SK-N-SH treated with all-trans-retinoic acid at 6 μM for 48 hours (cell line): Measurements from ENCODE around the gene CXorf66.

Source experiments
- ATAC-seq: fragments of 200-7000 bp; cut with Tn5 transposase; 3 replicates; pipeline ENCODE4 v1.9.1; 2020; ENCODE audit warnings: mild to moderate bottlenecking, moderate library complexity
- ARNTL ChIP-seq: fragments of 450-650 bp; formaldehyde crosslinking; IDR thresholded peaks from 2 replicates; pipeline ENCODE4 v1.5.0; 2020; ENCODE audit warnings: low read depth, mild to moderate bottlenecking, moderate library complexity, borderline replicate concordance
- BACH2 ChIP-seq: fragments of 250-450 bp; sonication (Bioruptor Pico); IDR thresholded peaks from 2 replicates; pipeline ENCODE4 v1.9.0; 2021; ENCODE audit warnings: mild to moderate bottlenecking, borderline replicate concordance
- CREB5 ChIP-seq: fragments of 250-450 bp; sonication (Bioruptor Pico); IDR thresholded peaks from 2 replicates; pipeline ENCODE4 v1.5.1; 2020; ENCODE audit warnings: low read depth, mild to moderate bottlenecking, moderate library complexity
- CSDC2 ChIP-seq: fragments of 250-450 bp; sonication (Bioruptor Pico); IDR thresholded peaks from 2 replicates; pipeline ENCODE4 v1.5.0; 2020; ENCODE audit warnings: mild to moderate bottlenecking, moderate library complexity
- ESRRG ChIP-seq: fragments of 250-450 bp; sonication (Bioruptor Pico); IDR thresholded peaks from 2 replicates; pipeline ENCODE4 v1.6.1; 2021; ENCODE audit warnings: mild to moderate bottlenecking
- GLIS3 ChIP-seq: fragments of 250-450 bp; sonication (Bioruptor Pico); IDR thresholded peaks from 2 replicates; pipeline ENCODE4 v1.5.0; 2020; ENCODE audit warnings: mild to moderate bottlenecking, moderate library complexity
- OSR1 ChIP-seq: fragments of 250-450 bp; sonication (Bioruptor Pico); IDR thresholded peaks from 2 replicates; pipeline ENCODE4 v1.8.0; 2022; ENCODE audit warnings: moderate library complexity, mild to moderate bottlenecking, inconsistent platforms
- PPARA ChIP-seq: fragments of 250-450 bp; sonication (Bioruptor Pico); IDR thresholded peaks from 2 replicates; pipeline ENCODE4 v1.5.0; 2020; ENCODE audit warnings: mild to moderate bottlenecking, borderline replicate concordance
- RARB ChIP-seq: fragments of 250-450 bp; sonication (Bioruptor Pico); IDR thresholded peaks from 2 replicates; pipeline ENCODE4 v1.8.0; 2021; ENCODE audit warnings: mild to moderate bottlenecking, moderate library complexity
- SNAI2 ChIP-seq: fragments of 250-450 bp; sonication (Bioruptor Pico); IDR thresholded peaks from 2 replicates; pipeline ENCODE4 v1.5.0; 2020; ENCODE audit warnings: mild to moderate bottlenecking, moderate library complexity
- TCF4 ChIP-seq: fragments of 250-450 bp; sonication (Bioruptor Pico); IDR thresholded peaks from 2 replicates; pipeline ENCODE4 v1.8.0; 2021; ENCODE audit warnings: mild to moderate bottlenecking, moderate library complexity, borderline replicate concordance
- ZC3H10 ChIP-seq: fragments of 250-450 bp; sonication (Bioruptor Pico); IDR thresholded peaks from 2 replicates; pipeline ENCODE4 v1.5.1; 2021; ENCODE audit warnings: mild to moderate bottlenecking, moderate library complexity
- ZFP3 ChIP-seq: fragments of 250-450 bp; sonication (Bioruptor Pico); IDR thresholded peaks from 2 replicates; pipeline ENCODE4 v1.5.0; 2020; ENCODE audit warnings: mild to moderate bottlenecking, moderate library complexity
- ZFP30 ChIP-seq: fragments of 450-650 bp; formaldehyde crosslinking; IDR thresholded peaks from 2 replicates; pipeline ENCODE4 v1.5.0; 2022; ENCODE audit warnings: mild to moderate bottlenecking, moderate library complexity
- ZNF70 ChIP-seq: fragments of 450-650 bp; formaldehyde crosslinking; IDR thresholded peaks from 2 replicates; pipeline ENCODE4 v1.5.0; 2020; ENCODE audit warnings: mild to moderate bottlenecking, moderate library complexity
- ZNF8 ChIP-seq: fragments of 450-650 bp; formaldehyde crosslinking; IDR thresholded peaks from 2 replicates; pipeline ENCODE4 v1.5.0; 2020; ENCODE audit warnings: mild to moderate bottlenecking, moderate library complexity
- TF ChIP-seq, protein P1 (sequence below): fragments of 250-450 bp; sonication (Bioruptor Pico); IDR thresholded peaks from 2 replicates; pipeline ENCODE4 v1.8.0; 2021; ENCODE audit warnings: low read depth, mild to moderate bottlenecking, moderate library complexity, borderline replicate concordance
- TF ChIP-seq, protein P2 (sequence below): fragments of 250-450 bp; sonication (Bioruptor Pico); IDR thresholded peaks from 2 replicates; pipeline ENCODE4 v1.5.0; 2020; ENCODE audit warnings: mild to moderate bottlenecking, moderate library complexity
- TF ChIP-seq, protein P3 (sequence below): fragments of 250-450 bp; sonication (Bioruptor Pico); IDR thresholded peaks from 2 replicates; pipeline ENCODE4 v1.8.0; 2020; ENCODE audit warnings: mild to moderate bottlenecking, moderate library complexity, borderline replicate concordance
- TF ChIP-seq, protein P4 (sequence below): fragments of 250-450 bp; sonication (Bioruptor Pico); IDR thresholded peaks from 2 replicates; pipeline ENCODE4 v1.5.1; 2021; ENCODE audit warnings: mild to moderate bottlenecking, moderate library complexity

Gene CXorf66

DNA sequence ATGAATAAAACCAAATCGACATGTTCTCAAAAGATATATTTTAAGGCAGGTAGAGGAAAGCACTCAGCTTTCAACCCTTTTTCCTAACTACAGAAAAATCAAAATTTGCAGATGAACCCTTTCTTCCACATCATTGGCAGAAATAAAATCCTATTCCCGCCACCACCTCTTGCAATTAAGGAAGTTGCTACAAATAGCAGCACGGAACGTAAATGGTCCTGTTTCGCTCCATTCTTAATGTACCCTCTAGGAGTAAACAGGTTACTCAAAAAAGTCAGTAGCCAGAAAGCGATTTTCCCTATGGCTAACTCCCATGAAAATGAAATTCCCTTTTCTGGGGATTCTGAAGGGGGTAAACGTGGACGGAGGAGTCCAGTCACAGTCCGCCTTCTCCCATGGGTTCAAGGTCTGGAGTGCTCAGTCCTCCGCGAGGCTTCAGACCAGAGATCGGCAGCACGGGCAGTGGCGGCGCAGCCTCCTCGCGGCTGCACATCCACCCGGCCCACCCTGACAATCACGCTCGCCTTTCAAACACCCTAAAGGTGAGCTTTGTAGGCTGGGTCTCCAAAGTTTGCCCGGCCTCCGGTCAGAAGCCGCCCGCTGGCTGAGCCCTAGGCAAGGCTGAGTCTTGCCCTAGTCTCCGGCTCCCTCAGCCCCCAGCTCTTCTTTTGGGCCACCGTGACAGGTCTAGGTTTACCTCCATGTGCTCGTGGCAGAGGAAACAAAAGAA lies 34.2 kb downstream of the CXorf66 start:
- TF ChIP-seq CREB5 (CRISPR knock-in tag): no peak
- no peak for TF ChIP-seq ESRRG (CRISPR knock-in tag)
- TF ChIP-seq ZNF8 (CRISPR knock-in tag): no peak
- no peak for TF ChIP-seq GLIS3
- no peak for TF ChIP-seq ZFP3
- no peak for TF ChIP-seq SNAI2 (CRISPR knock-in tag)
- TF ChIP-seq, protein P1, sequence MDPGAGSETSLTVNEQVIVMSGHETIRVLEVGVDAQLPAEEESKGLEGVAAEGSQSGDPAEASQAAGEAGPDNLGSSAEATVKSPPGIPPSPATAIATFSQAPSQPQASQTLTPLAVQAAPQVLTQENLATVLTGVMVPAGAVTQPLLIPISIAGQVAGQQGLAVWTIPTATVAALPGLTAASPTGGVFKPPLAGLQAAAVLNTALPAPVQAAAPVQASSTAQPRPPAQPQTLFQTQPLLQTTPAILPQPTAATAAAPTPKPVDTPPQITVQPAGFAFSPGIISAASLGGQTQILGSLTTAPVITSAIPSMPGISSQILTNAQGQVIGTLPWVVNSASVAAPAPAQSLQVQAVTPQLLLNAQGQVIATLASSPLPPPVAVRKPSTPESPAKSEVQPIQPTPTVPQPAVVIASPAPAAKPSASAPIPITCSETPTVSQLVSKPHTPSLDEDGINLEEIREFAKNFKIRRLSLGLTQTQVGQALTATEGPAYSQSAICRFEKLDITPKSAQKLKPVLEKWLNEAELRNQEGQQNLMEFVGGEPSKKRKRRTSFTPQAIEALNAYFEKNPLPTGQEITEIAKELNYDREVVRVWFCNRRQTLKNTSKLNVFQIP: no peak
- TF ChIP-seq PPARA (CRISPR knock-in tag): no peak
- no peak for TF ChIP-seq CSDC2 (CRISPR knock-in tag)
- TF ChIP-seq BACH2 (CRISPR knock-in tag): no peak
- no peak for TF ChIP-seq ZC3H10 (CRISPR knock-in tag)
- TF ChIP-seq, protein P2, sequence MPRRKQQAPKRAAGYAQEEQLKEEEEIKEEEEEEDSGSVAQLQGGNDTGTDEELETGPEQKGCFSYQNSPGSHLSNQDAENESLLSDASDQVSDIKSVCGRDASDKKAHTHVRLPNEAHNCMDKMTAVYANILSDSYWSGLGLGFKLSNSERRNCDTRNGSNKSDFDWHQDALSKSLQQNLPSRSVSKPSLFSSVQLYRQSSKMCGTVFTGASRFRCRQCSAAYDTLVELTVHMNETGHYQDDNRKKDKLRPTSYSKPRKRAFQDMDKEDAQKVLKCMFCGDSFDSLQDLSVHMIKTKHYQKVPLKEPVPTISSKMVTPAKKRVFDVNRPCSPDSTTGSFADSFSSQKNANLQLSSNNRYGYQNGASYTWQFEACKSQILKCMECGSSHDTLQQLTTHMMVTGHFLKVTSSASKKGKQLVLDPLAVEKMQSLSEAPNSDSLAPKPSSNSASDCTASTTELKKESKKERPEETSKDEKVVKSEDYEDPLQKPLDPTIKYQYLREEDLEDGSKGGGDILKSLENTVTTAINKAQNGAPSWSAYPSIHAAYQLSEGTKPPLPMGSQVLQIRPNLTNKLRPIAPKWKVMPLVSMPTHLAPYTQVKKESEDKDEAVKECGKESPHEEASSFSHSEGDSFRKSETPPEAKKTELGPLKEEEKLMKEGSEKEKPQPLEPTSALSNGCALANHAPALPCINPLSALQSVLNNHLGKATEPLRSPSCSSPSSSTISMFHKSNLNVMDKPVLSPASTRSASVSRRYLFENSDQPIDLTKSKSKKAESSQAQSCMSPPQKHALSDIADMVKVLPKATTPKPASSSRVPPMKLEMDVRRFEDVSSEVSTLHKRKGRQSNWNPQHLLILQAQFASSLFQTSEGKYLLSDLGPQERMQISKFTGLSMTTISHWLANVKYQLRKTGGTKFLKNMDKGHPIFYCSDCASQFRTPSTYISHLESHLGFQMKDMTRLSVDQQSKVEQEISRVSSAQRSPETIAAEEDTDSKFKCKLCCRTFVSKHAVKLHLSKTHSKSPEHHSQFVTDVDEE (CRISPR knock-in tag): no peak
- no peak for TF ChIP-seq ARNTL (CRISPR knock-in tag)
- no peak for TF ChIP-seq OSR1 (CRISPR knock-in tag)
- TF ChIP-seq, protein P3, sequence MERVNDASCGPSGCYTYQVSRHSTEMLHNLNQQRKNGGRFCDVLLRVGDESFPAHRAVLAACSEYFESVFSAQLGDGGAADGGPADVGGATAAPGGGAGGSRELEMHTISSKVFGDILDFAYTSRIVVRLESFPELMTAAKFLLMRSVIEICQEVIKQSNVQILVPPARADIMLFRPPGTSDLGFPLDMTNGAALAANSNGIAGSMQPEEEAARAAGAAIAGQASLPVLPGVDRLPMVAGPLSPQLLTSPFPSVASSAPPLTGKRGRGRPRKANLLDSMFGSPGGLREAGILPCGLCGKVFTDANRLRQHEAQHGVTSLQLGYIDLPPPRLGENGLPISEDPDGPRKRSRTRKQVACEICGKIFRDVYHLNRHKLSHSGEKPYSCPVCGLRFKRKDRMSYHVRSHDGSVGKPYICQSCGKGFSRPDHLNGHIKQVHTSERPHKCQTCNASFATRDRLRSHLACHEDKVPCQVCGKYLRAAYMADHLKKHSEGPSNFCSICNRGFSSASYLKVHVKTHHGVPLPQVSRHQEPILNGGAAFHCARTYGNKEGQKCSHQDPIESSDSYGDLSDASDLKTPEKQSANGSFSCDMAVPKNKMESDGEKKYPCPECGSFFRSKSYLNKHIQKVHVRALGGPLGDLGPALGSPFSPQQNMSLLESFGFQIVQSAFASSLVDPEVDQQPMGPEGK (CRISPR knock-in tag): no peak
- no peak for TF ChIP-seq RARB
- TF ChIP-seq, protein P4, sequence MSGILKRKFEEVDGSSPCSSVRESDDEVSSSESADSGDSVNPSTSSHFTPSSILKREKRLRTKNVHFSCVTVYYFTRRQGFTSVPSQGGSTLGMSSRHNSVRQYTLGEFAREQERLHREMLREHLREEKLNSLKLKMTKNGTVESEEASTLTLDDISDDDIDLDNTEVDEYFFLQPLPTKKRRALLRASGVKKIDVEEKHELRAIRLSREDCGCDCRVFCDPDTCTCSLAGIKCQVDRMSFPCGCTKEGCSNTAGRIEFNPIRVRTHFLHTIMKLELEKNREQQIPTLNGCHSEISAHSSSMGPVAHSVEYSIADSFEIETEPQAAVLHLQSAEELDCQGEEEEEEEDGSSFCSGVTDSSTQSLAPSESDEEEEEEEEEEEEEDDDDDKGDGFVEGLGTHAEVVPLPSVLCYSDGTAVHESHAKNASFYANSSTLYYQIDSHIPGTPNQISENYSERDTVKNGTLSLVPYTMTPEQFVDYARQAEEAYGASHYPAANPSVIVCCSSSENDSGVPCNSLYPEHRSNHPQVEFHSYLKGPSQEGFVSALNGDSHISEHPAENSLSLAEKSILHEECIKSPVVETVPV: no peak
- no peak for TF ChIP-seq ZNF70
- peak; percentile 45 for ATAC-seq

- ATAC-seq: no peak
- no peak for TF ChIP-seq BACH2 (CRISPR knock-in tag)
- TF ChIP-seq, all 23 proteins: peak for 0
These were observed 34.9 kb downstream of the CXorf66 start for GRCh38 chrX:139930401-139930800.

DNA sequence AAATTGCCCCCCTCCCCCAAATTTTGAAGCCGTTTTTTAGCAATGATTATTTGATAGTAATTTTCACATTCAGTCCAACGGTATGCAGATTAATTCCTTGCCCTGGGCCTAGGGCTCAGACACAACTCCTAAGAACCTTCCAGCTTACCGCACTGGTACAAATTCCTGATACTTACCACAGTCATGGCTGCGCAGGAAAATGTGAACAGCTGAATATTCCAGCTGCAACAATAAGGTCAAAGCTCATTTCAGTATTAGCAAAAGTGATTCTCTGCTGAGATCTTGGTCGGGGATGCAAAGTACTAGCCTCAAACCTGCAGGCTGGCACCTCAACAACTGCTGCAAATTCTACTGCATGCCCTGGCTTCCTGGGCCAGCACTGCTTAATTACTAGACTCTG lies 35.4 kb downstream of the CXorf66 start:
- no peak for ATAC-seq
- TF ChIP-seq TCF4 (CRISPR knock-in tag) (no peak), CSDC2 (CRISPR knock-in tag) (no peak), SNAI2 (CRISPR knock-in tag) (no peak), ESRRG (CRISPR knock-in tag) (no peak), ZNF70 (no peak), CREB5 (CRISPR knock-in tag) (no peak), ZFP30 (CRISPR knock-in tag) (no peak)
- TF ChIP-seq, protein P4: no peak
